Endothelial cell of umbilical vein (primary cell): ENCODE data around the gene PRKG1. TPM values are rescaled to one million over a fixed set of nuclear protein-coding genes. Genes with fewer than 3 reads are reported as not detected.

Experiments used
- BruUV-seq: library from RNA; stranded (reverse); fragments of 400-500 nt; replicated peaks from 2 replicates; lab custom pipeline; 2021; lab: Mats Ljungman, UMichigan
- CTCF ChIA-PET: fragments of 300-600, 350-600 bp; sonication (Branson Sonifier 250); formaldehyde crosslinking; loops from one replicate; lab custom pipeline; 2021; ENCODE audit warnings: antibody characterized with exemption, inconsistent platforms; lab: Charles Lee
- POLR2A ChIA-PET: fragments of 300-600, 350-600 bp; sonication (Branson Sonifier 250); formaldehyde crosslinking; loops from one replicate; lab custom pipeline; 2021; ENCODE audit warnings: antibody characterized with exemption, inconsistent platforms; lab: Charles Lee
- DNase-seq: peaks from one replicate; pipeline ENCODE4 v3.0.0-alpha.2; 2011; ENCODE audit warnings: low read depth, low spot score
- FAIRE-seq: peaks from 2 replicates; lab custom pipeline; 2011; peaks lifted over from hg19 to GRCh38; lab: Jason Lieb, UNC
- H2AFZ ChIP-seq: 2 replicates; pipeline ENCODE4 v1.6.0; 2012; ENCODE audit warnings: low read depth, low read length, control low read depth, inconsistent platforms
- H3K27ac ChIP-seq: 2 replicates; pipeline ENCODE4 v1.5.1; 2011; ENCODE audit warnings: low read depth, mild to moderate bottlenecking, control low read depth, low read length, moderate library complexity; ENCODE audit not compliant: insufficient read depth
- H3K27me3 ChIP-seq, 2 experiments: 2 replicates each; pipeline versions ENCODE4 v1.6.0 to v1.6.1; 2011; ENCODE audit warnings: low read length in 2 of 2, mixed read lengths in 1 of 2; ENCODE audit not compliant: control insufficient read depth in 2 of 2, insufficient read depth in 2 of 2
- H3K36me3 ChIP-seq, 2 experiments: 2 replicates in 1 of 2; 3 replicates in 1 of 2; pipeline ENCODE4 v1.5.1; 2011; ENCODE audit warnings: low read length in 2 of 2, mild to moderate bottlenecking in 1 of 2, moderate library complexity in 1 of 2; ENCODE audit not compliant: control insufficient read depth in 2 of 2, insufficient read depth in 2 of 2; ENCODE audit errors: extremely low read depth in 1 of 2
- H3K4me1 ChIP-seq: 3 replicates; pipeline ENCODE4 v1.5.1; 2011; ENCODE audit warnings: mild to moderate bottlenecking, low read length; ENCODE audit not compliant: control insufficient read depth, insufficient read depth; ENCODE audit errors: extremely low read depth
- H3K4me2 ChIP-seq: 2 replicates; pipeline ENCODE4 v1.6.1; 2011; ENCODE audit warnings: low read length, control low read depth, mixed read lengths; ENCODE audit not compliant: insufficient read depth
- H3K4me3 ChIP-seq, 3 experiments: fragments of 200-600 bp in 1 of 3; sonication (generic), shearing (Covaris generic) in 1 of 3; replicated peaks in 1 of 3; 2 replicates each; pipeline ENCODE4 v1.5.1; 2011 to 2016; ENCODE audit warnings: control low read depth in 3 of 3, low read length in 3 of 3, mild to moderate bottlenecking in 2 of 3, inconsistent platforms in 1 of 3, low read depth in 1 of 3, moderate library complexity in 1 of 3; ENCODE audit not compliant: insufficient read depth in 1 of 3
- H3K79me2 ChIP-seq: 2 replicates; pipeline ENCODE4 v1.6.0; 2012; ENCODE audit warnings: low read length, inconsistent platforms; ENCODE audit not compliant: control insufficient read depth, insufficient read depth
- H3K9ac ChIP-seq: replicated peaks from 2 replicates; pipeline ENCODE3; 2011; ENCODE audit warnings: low read length, control low read depth; ENCODE audit not compliant: insufficient read depth; ENCODE audit errors: extremely low read depth
- H3K9me1 ChIP-seq: replicated peaks from 3 replicates; pipeline ENCODE4 v1.6.0; 2011; ENCODE audit warnings: mild to moderate bottlenecking, low read length; ENCODE audit not compliant: control insufficient read depth, insufficient read depth; ENCODE audit errors: extremely low read depth
- H3K9me3 ChIP-seq: replicated peaks from 2 replicates; pipeline ENCODE4 v1.5.1; 2012; ENCODE audit warnings: low read length, inconsistent platforms; ENCODE audit not compliant: control insufficient read depth, insufficient read depth
- H4K20me1 ChIP-seq: replicated peaks from 2 replicates; pipeline ENCODE3; 2011; ENCODE audit warnings: mild to moderate bottlenecking, low read length; ENCODE audit not compliant: control insufficient read depth, insufficient read depth; ENCODE audit errors: extremely low read depth
- EZH2 ChIP-seq: IDR thresholded peaks from 2 replicates; pipeline ENCODE4 v1.6.1; 2012; ENCODE audit warnings: borderline replicate concordance, low read depth, mild to moderate bottlenecking, moderate library complexity, low read length, inconsistent platforms; ENCODE audit not compliant: severe bottlenecking
- FOS ChIP-seq: IDR thresholded peaks from 2 replicates; pipeline ENCODE4 v1.6.1; 2011; ENCODE audit warnings: mild to moderate bottlenecking, low read length, moderate library complexity, borderline replicate concordance; ENCODE audit not compliant: insufficient read depth
- dilution Hi-C: fragments of 300-500 bp; cut with MboI; formaldehyde crosslinking; loops from one replicate; pipeline ENCODE4 v1.15.0; 2019; ENCODE audit warnings: low sequenced_read_pairs; ENCODE audit not compliant: extremely low pct_ligation_motif_present
- intact Hi-C: fragments of 100-400 bp; cut with micrococcal nuclease; formaldehyde crosslinking; loops from one replicate; pipeline ENCODE4 v1.10.0; 2022
- polyA plus RNA-seq, 4 experiments: library from polyadenylated mRNA; depleted of rRNA in 3 of 4; stranded (reverse) in 3 of 4; unstranded in 1 of 4; fragments of >200 nt; gene quantifications; 2 replicates each; pipeline versions ENCODE4 v1.2.1 to v1.2.3, GENCODE V29; 2011 to 2012; ENCODE audit warnings: missing spikeins in 1 of 4
- total RNA-seq: library from RNA; stranded (reverse); gene quantifications from 2 replicates; pipeline ENCODE4 v1.2.3, GENCODE V29; 2021
- TF ChIP-seq, protein P1 (sequence below): IDR thresholded peaks from 2 replicates; pipeline ENCODE4 v1.6.1; 2011; ENCODE audit not compliant: insufficient read depth, insufficient read length
- TF ChIP-seq, protein P2 (sequence below), 2 donors: IDR thresholded peaks; 1 replicate in 1 of 2; 2 replicates in 1 of 2; pipeline ENCODE4 v1.5.1; 2011; ENCODE audit warnings: low read length in 2 of 2, mild to moderate bottlenecking in 2 of 2, moderate library complexity in 2 of 2, control low read depth in 1 of 2, inconsistent platforms in 1 of 2, low read depth in 1 of 2; ENCODE audit not compliant: insufficient read depth in 1 of 2; ENCODE audit errors: extremely low read depth in 1 of 2

The PRKG1 gene
- total and polyA plus RNA-seq, 2 donors (not counting 3 experiments of a cell fraction or from before 2014, with no cell fraction given), result 0.01 to 0.18 TPM

DNA sequence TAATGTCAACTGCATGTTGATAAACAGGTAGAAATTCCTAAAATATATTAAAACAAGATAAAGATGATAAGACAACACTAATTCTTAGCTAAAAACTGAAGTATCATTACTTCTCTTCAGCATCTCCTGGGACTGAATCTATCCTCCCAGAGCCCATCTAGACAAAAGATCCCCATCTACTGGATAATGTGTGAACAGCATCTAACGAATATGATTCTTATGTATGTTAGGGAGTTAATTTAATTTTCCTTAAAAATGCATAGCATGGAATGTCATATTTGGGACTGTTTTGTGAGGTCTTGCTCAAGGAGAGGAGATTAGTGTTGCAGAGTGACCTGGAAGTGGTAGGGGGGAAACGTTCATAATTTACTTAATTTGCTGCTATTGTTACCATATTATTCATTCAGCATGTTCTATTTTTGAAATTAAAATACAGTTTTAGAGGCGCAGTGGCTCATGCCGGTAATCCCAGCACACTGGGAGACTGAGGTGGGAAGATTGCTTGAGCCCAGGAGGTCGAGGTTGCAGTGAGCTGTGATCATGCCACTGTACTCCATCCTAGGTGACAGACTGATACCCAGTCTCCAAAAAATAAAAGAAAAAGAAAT lies 930.2 kb downstream of the PRKG1 start:
- intact Hi-C loops (loop anchor here (1.0 to 5.0 kb wide), 3 partner anchors 615 to 1002 kb away; no protein-coding TSS in a partner anchor), dilution Hi-C loops (no loop called here)
- DNase-seq, result peak; percentile 62
- Histone ChIP-seq H3K9me1 (no peaks in the 10 kb centered on the region), H3K9me3 (no peaks in the 10 kb centered on the region), H3K4me2 (no peak overlapping the region), H3K4me1 (no peaks in the 10 kb centered on the region), H3K9ac (no peak overlapping the region), H3K4me3 (no peak overlapping the region), H3K27me3 (peaks cover 3 to 14% of the 10 kb centered on the region in 2 experiments), H4K20me1 (no peaks in the 10 kb centered on the region), H3K27ac (no peak overlapping the region), H3K79me2 (no peaks in the 10 kb centered on the region), H2AFZ (no peak overlapping the region), H3K36me3 (no peaks in the 10 kb centered on the region)
- no peak for TF ChIP-seq EZH2
- TF ChIP-seq, protein P1, sequence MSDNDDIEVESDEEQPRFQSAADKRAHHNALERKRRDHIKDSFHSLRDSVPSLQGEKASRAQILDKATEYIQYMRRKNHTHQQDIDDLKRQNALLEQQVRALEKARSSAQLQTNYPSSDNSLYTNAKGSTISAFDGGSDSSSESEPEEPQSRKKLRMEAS, result no peak
- TF ChIP-seq, protein P2, sequence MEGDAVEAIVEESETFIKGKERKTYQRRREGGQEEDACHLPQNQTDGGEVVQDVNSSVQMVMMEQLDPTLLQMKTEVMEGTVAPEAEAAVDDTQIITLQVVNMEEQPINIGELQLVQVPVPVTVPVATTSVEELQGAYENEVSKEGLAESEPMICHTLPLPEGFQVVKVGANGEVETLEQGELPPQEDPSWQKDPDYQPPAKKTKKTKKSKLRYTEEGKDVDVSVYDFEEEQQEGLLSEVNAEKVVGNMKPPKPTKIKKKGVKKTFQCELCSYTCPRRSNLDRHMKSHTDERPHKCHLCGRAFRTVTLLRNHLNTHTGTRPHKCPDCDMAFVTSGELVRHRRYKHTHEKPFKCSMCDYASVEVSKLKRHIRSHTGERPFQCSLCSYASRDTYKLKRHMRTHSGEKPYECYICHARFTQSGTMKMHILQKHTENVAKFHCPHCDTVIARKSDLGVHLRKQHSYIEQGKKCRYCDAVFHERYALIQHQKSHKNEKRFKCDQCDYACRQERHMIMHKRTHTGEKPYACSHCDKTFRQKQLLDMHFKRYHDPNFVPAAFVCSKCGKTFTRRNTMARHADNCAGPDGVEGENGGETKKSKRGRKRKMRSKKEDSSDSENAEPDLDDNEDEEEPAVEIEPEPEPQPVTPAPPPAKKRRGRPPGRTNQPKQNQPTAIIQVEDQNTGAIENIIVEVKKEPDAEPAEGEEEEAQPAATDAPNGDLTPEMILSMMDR (IDR thresholded peaks at IDR 0.05; ENCODE audit: extremely low read depth in 1 of 2, insufficient read depth in 1 of 2, low read depth in 1 of 2, low read length in 2 of 2), result peak; percentile 28 to 45
- TF ChIP-seq FOS, result no peak
- ChIA-PET CTCF (interaction anchor here (0.6 to 4.2 kb wide), 25 partner anchors 9 to 1005 kb away, joined by 3 to 38 read pairs (median 4); partner anchors contain the start of gene PRKG1), POLR2A (no interaction called here)
- FAIRE-seq, result peak; percentile 72
- no TSS peak for BruUV-seq
